Gastroesophageal sphincter (tissue), 4 donors: ENCODE results near the gene ACCSL. TPM values are rescaled to one million over a fixed set of nuclear protein-coding genes. Genes with fewer than 3 reads are reported as not detected.

Experiments
- ATAC-seq: fragments of 150-250 bp; one replicate; pipeline ENCODE4 v1.9.1; 2016; ENCODE audit warnings: mild to moderate bottlenecking, moderate library complexity
- H3K27ac ChIP-seq, 4 donors: fragments of 200-600 bp; sonication (generic) in 3 of 4; 1 replicate in 3 of 4; 2 replicates in 1 of 4; pipeline ENCODE4 v1.5.1; 2016 to 2019
- H3K27me3 ChIP-seq: fragments of 200-600 bp; sonication (generic); one replicate; pipeline ENCODE4 v1.5.1; 2019
- H3K36me3 ChIP-seq, 2 donors: fragments of 200-600 bp; sonication (generic); one replicate each; pipeline ENCODE4 v1.5.1; 2019; ENCODE audit warnings: control low read depth in 1 of 2
- H3K4me1 ChIP-seq, 3 donors: fragments of 200-600 bp; sonication (generic); 1 replicate in 2 of 3; 2 replicates in 1 of 3; pipeline ENCODE4 v1.5.1; 2016 to 2019; ENCODE audit warnings: control low read depth in 2 of 3
- H3K4me3 ChIP-seq, 2 donors: fragments of 200-600 bp; sonication (generic); one replicate each; pipeline ENCODE4 v1.5.1; 2019; ENCODE audit warnings: mild to moderate bottlenecking in 1 of 2, moderate library complexity in 1 of 2
- H3K9me3 ChIP-seq, 3 donors: fragments of 200-600 bp; sonication (generic); one replicate each; pipeline ENCODE4 v1.5.1; 2017 to 2019; ENCODE audit warnings: control low read depth in 2 of 3
- CTCF ChIP-seq, 4 experiments: fragments of 200-600 bp in 2 of 4; fragments of 450-650 bp in 2 of 4; sonication (generic) in 1 of 4; IDR thresholded peaks; one replicate each; pipeline ENCODE4 v1.5.1; 2017 to 2019; ENCODE audit warnings: antibody characterized with exemption in 4 of 4, mild to moderate bottlenecking in 2 of 4, moderate library complexity in 2 of 4
- EP300 ChIP-seq: sonication (generic); formaldehyde crosslinking; IDR thresholded peaks from one replicate; pipeline ENCODE4 v1.6.1; 2017; ENCODE audit warnings: antibody characterized with exemption, mild to moderate bottlenecking
- POLR2A ChIP-seq, 2 donors: fragments of 450-650 bp; IDR thresholded peaks; one replicate each; pipeline ENCODE4 v1.6.1; 2017; ENCODE audit warnings: antibody characterized with exemption in 2 of 2, mild to moderate bottlenecking in 2 of 2, moderate library complexity in 1 of 2
- POLR2AphosphoS5 ChIP-seq: sonication (generic); formaldehyde crosslinking; IDR thresholded peaks from one replicate; pipeline ENCODE4 v1.6.1; 2017; ENCODE audit warnings: antibody characterized with exemption
- WGBS, 2 donors: methylation state at CpG; one replicate each; pipeline ENCODE4 v1.1.5; 2018; ENCODE audit warnings: low coverage in 1 of 2; 5-methylcytosine and 5-hydroxymethylcytosine counted together
- total RNA-seq, 4 donors: library from RNA; depleted of rRNA; stranded (reverse); fragments of >200 nt; gene quantifications; one replicate each; pipeline ENCODE4 v1.1.0, GENCODE V29; 2016

ACCSL gene
- total RNA-seq, 4 donors from 2014 or later: not detected

DNA sequence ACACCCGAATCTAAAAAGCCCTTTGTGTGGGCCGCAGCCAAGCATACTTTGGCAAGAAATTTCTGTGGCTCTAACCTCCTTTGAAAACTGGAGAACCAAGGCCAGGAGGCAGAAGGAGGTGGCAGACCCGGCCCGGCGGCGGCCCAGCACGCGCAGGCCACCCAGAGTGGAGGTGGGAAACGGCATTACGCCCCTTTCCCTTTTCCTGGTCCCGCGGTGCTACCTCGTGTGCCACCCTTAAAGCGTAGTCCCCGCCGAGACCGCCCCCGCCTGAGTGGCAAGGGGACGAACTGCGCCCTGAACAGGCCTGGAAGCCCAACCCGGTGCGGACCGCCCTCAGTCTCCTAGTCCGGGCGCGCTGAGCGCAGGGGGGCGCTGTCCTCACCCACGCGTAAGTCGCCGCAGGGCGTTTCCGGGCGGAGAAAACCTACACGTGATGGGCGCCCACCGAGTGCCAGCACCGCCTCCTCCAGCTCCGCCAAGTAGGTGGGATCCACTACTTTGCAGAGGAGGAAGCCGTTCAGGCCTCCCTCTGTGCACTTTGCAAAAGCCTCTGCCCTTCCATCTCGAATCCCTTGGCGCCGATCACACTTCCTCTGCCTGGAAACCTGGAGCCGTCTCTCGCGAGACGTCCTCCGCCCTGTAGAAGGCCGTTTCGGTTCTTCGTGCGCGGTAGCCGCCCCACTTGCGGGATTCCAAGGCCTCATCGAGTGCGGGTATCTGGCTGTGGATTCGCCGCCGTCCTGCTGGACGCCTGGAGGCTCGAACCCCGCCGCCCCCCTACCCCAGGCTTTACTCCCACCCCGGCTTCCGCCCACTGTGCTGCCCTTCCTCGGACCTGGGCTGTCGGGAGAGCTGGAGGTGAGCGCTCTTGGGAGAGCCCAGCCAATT, 18.3 kb downstream of the ACCSL start, which contains the start of gene ACCS:
TSS of gene ACCS (plus strand) at position 430 of the 891 bp plus-strand sequence. CDS start 1,358 bp downstream, outside the sequence.
- peak; percentile 97 for ATAC-seq
- TF ChIP-seq POLR2AphosphoS5 (peak; percentile 88), EP300 (no peak), POLR2A (IDR thresholded peaks at IDR 0.05) (peak; percentile 57 to 58), CTCF (IDR thresholded peaks at IDR 0.05) (peak; percentile 55 to 91 (median 81))
- peak within 1 kb of the TSS; percentile 75 for H3K4me3 ChIP-seq
- peaks cover 0 to 9% of the 10 kb centered on the region in 2 donors for H3K36me3 ChIP-seq
- WGBS, 2 donors: 0% methylated on average over 2 to 10 of the region's 70 CpGs
- peaks cover 0 to 36% (median 6%) of the 10 kb centered on the region in 3 donors for H3K4me1 ChIP-seq
- no peaks in the 10 kb centered on the region for H3K9me3 ChIP-seq
- peak within 1 kb of the TSS; percentile 78 to 94 (median 92) for H3K27ac ChIP-seq
- no peaks in the 10 kb centered on the region for H3K27me3 ChIP-seq

- Histone ChIP-seq H3K4me3 (peak overlapping the region; percentile 75), H3K4me1 (peaks cover 0 to 36% (median 6%) of the 10 kb centered on the region in 3 donors), H3K9me3 (no peaks in the 10 kb centered on the region), H3K36me3 (peaks cover 0 to 16% of the 10 kb centered on the region in 2 donors), H3K27ac (peak overlapping the region; percentile 78 to 94 (median 92)), H3K27me3 (no peaks in the 10 kb centered on the region)
- peak; percentile 10 for ATAC-seq
- TF ChIP-seq POLR2AphosphoS5: no peak
- no peak for TF ChIP-seq POLR2A (IDR thresholded peaks at IDR 0.05)
- TF ChIP-seq CTCF (IDR thresholded peaks at IDR 0.05): no peak
- TF ChIP-seq EP300: no peak
- WGBS, 2 donors: 20 to 37% methylated on average over 6 to 7 of the region's 10 CpGs
Observed at GRCh38 chr11:44066732-44067141, 19.0 kb downstream of the ACCSL start.

DNA sequence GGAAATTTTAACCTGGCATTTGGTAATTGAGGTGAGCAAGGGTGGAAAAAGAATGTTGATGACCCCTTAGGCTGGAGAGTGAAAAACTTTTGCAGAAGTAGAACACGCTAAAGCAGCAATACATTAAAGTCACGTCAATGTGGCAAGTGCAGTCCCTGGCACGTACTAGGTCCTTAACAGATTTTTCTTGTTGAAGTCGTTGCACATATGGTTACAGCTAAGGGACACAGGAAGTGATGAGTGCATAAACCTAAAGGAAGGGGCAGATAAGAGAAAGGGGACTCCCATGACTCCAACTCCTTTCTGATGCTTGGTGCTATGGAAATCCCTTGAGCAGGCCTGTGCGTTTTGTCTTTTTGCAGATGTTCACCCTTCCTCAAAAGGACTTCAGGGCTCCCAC, 19.5 kb downstream of the ACCSL start:
- H3K4me1 ChIP-seq: peaks cover 0 to 36% (median 6%) of the 10 kb centered on the region in 3 donors
- no peak for TF ChIP-seq CTCF (IDR thresholded peaks at IDR 0.05)
- TF ChIP-seq EP300: no peak
- TF ChIP-seq POLR2AphosphoS5: no peak
- no peak for TF ChIP-seq POLR2A (IDR thresholded peaks at IDR 0.05)
- 70 to 76% methylated on average over 5 of the region's 5 CpGs for WGBS, 2 donors
- peak overlapping the region in 2 of 4 donors; percentile 91 to 94 for H3K27ac ChIP-seq
- H3K27me3 ChIP-seq: no peaks in the 10 kb centered on the region
- peaks cover 0 to 19% of the 10 kb centered on the region in 2 donors for H3K36me3 ChIP-seq
- H3K9me3 ChIP-seq: no peaks in the 10 kb centered on the region
- peak overlapping the region in 1 of 2 donors; percentile 75 for H3K4me3 ChIP-seq
- no peak for ATAC-seq

- Histone ChIP-seq H3K27me3 (no peaks in the 10 kb centered on the region), H3K4me1 (peaks cover 0 to 36% (median 6%) of the 10 kb centered on the region in 3 donors), H3K27ac (no peak overlapping the region), H3K9me3 (no peaks in the 10 kb centered on the region), H3K36me3 (peaks cover 0 to 29% of the 10 kb centered on the region in 2 donors), H3K4me3 (no peak overlapping the region)
- TF ChIP-seq CTCF (IDR thresholded peaks at IDR 0.05) (no peak), POLR2AphosphoS5 (no peak), EP300 (no peak), POLR2A (IDR thresholded peaks at IDR 0.05) (no peak)
- ATAC-seq: no peak
- WGBS, 2 donors: 100% methylated on average over 2 of the region's 2 CpGs
Observed at GRCh38 chr11:44068180-44068579, 20.4 kb downstream of the ACCSL start.
